Kidney glomerular epithelial cell (primary cell): ENCODE measurements around the gene HNMT.
A peak's percentile ranks its signal among the peaks of the same experiment; 100 is the strongest.
"Not testable (repeated sequence)": the region's sequence is repeated elsewhere in the genome, so short reads cannot be mapped to it uniquely, and the experiment has no call there.

Source experiments
- DNase-seq: peaks from one replicate; lab custom pipeline; 2025; lab: John Stamatoyannopoulos, UW

The HNMT gene

DNA sequence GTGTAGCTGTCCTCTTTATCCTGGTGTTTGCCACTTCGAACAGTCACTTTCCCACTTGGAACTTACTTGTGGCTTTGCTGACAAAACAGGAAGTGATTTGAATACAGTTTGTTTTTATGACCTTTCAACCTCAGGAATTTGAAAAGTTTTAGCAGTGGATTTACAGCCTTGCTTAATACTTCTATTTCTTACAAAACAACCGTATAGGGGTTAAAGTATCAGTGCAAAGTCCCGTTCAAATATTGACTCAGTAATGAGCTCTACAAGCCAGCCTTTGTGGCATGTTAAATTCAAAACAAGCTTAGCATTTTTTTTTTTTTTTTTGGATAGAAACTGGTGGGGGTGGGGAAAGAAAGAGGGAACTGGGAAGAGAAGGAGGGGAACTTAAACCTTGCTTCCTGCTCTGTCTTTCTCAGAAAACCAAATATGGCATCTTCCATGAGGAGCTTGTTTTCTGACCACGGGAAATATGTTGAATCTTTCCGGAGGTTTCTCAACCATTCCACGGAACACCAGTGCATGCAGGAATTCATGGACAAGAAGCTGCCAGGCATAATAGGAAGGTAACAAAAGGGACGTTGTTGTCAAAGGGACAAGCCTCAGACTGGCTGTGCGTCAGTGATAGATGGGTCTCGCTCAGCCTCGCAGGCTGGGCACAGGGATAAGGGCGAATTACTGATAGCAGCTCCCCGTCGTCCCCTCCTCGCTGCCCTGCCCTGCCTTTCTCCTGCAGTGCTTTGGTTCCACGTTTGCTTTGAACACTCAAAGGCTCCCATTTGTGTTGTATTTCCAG, at the start of gene HNMT:
Gene HNMT (plus strand): TSS at position 408 of the 793 bp plus-strand sequence. CDS start 19 bp downstream, at position 427.
- DNase-seq: no peak

DNA sequence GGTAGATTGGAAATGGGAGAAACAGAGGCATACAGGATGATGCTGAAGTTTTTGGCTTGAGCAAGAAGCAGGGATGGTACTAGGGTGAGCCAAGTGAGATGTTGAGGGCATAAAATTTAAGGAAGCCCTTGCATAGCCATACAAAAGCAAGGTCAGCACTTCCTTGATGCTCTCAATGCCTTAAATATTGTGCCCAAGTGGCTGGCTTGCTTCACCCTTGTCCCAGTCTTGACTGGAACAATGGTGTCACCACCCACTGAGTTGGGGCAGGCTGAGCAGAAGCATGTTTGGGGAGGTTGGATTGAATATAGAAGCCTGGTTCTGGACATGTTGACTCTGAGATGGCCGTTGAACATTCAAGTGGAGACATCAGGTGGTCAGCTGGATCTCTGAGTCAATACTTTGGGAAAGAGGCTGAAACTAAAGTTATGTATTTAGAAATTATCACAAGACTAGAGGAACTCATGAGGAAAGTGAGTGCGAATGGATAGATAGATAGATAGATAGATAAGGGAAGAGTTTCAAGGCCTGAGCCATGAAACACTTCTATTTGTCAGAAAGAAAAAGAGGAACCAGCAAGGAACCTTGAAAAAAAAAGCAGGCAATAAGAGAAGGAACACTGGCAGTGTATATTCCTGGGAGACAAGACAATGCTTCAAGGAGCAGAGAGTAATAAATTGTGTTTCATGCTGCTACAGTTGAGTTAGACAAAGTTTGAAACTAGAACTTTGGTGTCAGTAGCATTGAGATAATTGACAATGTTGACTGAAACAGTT, 43.0 kb upstream of the HNMT start:
- DNase-seq: no peak

DNA sequence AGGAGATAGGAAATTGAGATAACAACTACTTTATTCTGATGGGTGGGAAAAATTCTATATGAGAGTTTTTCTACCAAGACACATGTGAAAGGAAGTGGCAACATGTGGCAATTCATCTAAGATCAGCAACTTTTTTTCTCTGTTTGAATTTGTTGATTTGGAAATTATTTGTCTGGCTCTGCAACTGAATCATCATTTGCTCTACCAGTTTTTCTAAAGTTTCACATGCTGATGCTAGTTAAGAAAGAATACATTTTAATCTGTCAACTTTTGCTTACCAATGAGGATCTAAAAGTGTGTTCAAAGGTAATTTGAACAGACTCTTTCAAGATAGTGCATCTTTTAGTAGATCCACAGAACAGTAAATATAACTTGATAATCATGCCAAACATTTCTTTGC, 42.1 kb upstream of the HNMT start:
- not testable (repeated sequence) for DNase-seq

DNA sequence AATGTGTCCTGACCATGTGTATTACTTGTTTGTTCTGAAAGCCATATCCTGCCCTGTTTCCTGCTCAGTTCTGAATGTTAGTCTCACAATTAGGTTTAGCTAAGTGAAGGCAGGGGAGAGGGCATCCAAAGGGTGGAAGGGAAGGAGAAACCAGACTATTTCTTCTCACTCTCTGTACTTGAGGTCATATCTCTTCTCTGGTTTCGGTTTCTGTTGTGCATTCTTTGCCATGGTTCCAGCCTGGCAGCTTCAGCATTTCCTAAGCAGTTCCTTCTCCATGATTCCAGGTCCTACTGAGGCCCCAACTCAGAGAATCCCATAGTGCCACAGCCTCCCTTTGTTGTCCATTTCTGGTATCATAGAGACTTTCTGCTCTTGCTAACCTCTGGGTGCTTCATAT, 40.3 kb upstream of the HNMT start:
- no peak for DNase-seq

DNA sequence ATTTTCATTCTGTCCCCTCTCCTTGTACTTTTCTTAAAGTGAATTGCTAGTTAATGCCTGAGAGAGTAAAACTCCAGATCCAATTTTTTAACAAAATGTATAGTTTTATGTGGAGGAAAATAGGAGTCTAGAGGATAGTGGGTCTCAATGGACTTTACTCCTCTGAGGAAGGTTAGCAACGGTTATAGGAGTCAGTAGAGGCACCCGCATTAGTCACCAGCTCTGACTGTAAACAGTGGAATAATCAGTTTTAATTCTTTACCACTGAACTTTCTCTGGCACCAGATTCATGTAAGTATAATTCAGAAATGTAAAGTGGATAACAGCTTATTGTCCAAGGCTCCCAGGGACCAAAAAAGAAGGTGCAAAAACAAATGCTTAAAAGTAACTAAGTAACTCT, 38.7 kb upstream of the HNMT start:
- DNase-seq: no peak

DNA sequence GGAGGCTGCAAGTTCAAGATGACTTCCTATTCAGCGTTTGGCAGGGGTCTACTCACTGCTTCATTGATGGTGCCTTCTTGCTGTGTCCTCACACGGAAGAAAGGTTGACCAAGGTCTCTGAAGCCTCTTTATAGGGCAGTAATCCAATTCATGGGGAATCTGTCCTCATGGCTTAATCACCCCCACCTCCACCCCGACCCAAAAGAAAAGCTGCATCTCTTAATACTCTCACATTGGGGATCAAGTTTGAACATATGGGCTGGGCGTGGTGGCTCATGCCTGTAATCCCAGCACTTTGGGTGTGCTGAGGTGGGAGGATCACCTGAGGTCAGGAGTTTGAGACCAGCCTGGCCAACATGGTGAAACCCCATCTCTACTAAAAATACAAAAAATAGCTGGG, 36.4 kb upstream of the HNMT start:
- no peak for DNase-seq

DNA sequence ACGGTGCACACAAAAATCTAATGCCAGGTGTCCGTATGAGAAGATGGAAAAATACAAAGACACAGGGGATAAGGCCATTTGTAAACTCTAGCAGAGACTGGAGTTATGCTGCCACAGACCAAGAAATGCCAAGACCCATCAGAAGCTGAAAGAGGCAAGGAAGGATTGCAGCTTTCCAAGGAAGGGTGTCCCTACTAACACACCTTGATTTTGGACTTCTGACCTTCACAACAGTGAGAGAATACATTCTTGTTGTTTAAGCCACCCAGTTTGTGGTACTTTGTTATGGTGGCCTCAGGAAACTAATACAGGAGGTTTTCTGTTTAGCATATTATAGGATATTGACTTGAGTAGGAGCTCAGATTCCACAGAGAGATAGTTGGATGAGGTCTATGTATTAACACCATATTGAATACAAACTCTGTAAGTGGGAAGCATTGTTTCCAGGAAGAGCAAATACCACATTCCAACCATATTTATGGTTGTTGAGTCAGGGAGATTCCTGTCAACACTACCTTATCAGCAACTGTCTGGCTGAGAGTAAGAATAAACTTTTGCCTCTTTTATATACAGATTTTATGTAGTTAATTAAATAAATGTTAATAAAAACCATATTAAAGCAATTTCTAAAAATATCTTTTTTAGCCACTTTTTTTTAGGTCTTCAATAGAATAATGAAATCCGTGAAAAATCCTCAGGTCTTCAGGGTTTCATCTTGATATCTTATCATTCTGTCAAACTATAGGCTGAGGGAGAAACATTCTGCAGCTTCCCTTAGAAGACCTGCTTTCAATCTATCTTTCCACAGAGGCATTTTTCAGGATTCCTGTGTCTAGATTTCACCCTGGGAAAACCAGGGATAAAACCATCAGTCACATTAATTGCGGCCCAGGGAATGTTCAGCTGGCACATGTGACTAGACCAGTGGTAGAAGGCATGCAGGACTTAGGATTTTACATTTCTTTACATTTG, 35.4 kb upstream of the HNMT start:
- DNase-seq: peak; percentile 85

DNA sequence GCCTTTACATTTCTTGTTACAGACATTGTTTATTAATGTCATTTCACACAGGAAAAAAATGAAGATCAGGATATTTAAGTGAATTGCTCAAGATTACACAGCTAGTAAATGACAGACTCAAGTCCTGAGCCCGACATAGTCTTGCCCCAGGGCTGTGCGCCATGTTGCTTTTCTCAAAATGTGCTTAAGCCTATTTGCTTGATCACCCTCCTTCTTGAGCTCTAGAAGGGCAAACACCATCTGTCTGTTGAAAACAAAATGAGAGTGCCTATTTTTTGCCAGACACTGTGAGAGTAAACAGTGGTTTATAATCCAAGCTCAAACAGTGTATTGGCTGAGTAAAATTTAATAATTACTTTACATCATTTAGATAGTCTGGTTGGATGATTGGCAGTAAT, 34.8 kb upstream of the HNMT start:
- no peak for DNase-seq

DNA sequence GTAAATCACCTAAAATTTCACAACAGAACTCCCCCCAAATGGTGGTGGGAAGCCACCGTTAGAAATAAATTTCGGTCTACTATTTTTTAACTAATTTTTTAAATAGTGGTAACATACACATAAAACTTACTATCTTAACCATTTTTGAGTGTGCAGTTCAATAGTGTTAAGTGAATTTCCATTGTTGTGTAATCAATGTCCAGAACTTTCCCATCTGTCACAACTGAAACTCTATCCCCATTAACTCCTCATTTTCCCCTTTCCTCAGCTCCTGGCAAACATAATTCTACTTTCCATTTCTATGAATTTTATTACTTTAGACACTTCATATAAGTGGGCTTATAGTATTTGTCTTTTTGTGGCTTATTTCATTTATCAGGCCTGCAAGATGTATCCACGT, 34.1 kb upstream of the HNMT start:
- DNase-seq: no peak

DNA sequence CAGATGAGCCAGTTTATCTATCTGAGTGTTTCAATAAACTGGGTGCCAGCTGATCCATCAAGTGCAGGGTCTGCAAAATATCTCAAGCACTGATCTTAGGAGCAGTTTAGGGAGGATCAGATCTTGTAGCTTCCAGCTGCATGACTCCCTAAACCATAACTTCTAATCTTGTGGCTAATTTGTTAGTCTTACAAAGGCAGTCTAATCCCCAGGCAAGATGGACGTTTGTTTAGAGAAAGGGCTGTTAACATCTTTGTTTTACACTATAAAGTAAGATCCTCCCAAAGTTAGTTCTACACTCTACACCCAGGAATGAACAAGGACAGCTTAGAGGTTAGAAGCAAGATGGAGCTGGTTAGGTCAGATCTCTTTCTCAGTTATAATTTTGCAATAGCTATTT, 28.7 kb upstream of the HNMT start:
- no peak for DNase-seq

DNA sequence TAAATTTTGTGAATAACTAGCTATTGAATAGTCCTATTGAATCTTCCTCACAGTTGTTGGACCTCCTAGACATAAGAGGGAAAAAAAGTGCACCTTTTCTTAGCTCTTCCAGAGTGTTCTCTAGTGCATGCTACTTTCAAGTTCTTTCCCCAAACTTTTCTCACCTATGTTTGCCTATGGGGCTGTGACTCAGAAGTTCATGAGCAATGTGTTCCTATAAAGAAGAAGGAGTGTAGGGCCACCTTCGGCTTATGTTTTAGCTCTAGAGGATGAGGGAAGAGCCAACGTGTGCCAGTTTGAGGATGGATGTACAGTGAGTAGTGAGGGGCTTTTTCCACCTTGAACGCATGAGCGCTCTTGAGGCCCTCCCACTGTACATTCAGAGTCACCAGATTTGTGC, 27.0 kb upstream of the HNMT start:
- no peak for DNase-seq

DNA sequence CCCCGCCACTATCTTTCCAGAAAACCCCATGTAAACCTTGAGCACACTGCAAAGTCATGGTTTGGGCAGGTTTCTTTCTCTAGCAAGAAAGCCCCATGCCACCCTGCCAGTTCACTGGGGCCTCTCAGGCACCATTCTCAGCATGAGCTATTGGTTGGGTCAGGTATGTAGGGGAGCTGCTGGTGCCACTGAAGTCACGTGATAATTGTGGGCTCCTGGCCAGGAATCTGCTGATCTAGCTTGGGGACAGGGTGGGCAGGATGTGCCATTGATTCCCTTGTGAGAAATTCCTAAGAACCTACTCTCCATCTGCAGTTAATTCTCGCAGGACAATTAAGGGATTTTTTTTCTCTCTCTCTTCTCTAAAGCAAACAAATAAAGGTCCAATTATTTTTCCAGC, 26.5 kb upstream of the HNMT start:
- DNase-seq: no peak

DNA sequence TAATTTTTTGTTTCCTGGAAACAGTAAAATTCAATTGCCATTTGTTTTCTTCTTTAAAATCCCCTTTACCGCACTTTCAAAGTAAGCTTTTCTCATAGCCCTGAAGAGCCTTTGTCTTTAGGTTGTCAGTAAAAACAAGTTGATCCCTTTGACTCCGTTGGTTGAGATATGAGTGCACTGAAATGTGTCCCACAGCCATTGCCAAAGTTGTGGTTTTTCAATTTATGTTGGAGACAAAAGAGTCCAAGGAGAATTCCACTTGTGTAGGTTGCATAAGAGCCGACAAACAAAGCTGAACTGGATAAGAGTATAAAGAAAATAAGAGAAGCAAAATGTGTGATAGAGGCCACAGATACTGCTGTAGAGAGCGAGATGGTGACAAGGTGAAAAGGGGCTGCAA, 26.1 kb upstream of the HNMT start:
- no peak for DNase-seq

DNA sequence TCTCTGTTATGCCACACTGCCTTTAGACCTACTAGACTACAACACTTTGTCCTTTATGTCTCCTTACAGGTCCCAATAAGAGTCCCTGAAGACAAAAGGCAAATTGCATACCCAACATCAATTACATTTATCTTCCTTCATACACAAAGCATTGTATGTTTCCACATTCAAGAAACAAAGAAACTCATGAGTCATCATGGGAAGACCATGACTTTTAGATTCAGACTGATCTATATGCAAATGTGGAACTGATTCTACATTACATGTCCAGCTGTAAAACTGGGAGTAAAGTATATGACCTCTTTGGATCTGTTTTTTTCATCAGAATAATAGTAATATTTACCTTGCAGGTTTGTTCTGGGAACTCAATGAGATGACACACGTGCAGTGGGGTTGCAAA, 25.2 kb upstream of the HNMT start:
- DNase-seq: no peak

DNA sequence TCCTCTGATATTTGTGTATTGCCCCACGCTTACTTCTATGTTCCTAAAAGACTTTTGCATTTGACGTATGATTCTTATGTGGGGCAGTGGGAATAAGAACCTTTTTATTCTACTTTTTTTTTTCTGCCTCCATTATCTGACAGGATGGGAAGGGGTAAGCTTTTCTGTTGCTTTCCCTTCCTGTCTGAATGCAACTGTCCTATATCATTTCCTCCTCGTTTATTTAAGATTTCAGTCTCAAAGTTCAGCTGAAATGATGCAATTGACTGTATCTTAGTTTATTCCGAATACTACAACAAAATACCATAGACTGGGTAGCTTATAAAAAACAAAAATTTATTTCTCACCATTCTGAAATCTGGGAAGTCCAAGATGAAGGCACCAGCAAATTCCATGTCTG, 24.1 kb upstream of the HNMT start:
- DNase-seq: no peak

DNA sequence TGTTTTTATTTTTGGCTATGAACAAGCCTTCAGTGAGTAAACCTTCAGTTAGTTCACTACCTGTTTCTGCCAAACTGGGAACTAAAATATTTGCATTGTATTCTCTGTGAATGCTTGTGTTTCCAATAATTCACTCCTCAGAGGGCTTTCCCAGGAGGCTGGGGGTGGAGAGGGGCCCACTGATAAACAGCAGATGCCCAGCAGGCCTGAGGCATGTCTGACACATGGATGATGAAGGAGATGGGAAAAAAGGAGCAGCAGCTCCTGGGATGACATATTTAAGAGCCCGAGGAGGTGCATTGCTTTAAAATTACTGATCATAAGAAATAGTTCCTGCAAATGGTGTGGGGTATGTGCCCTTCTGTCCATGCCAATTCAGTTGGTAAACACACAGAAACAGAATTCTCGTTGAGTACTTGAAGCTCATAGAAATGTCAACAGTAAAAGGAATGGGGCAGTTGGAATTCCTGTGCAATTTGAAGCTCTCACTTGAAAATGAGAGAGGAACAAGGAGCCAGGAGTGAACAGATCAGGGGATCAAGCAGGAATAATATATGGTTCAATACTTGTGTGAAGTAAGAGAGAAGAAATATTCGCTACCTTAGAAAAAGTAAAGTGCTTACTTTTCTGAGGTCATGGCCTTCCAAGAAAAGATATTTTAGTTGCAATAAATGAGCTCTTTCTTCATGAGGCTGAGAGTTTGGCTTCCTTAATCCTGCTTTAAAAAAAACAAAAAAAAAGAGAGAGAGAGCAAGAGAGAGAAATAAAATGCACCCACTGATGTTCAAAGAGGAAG, 22.0 kb upstream of the HNMT start:
- no peak for DNase-seq

DNA sequence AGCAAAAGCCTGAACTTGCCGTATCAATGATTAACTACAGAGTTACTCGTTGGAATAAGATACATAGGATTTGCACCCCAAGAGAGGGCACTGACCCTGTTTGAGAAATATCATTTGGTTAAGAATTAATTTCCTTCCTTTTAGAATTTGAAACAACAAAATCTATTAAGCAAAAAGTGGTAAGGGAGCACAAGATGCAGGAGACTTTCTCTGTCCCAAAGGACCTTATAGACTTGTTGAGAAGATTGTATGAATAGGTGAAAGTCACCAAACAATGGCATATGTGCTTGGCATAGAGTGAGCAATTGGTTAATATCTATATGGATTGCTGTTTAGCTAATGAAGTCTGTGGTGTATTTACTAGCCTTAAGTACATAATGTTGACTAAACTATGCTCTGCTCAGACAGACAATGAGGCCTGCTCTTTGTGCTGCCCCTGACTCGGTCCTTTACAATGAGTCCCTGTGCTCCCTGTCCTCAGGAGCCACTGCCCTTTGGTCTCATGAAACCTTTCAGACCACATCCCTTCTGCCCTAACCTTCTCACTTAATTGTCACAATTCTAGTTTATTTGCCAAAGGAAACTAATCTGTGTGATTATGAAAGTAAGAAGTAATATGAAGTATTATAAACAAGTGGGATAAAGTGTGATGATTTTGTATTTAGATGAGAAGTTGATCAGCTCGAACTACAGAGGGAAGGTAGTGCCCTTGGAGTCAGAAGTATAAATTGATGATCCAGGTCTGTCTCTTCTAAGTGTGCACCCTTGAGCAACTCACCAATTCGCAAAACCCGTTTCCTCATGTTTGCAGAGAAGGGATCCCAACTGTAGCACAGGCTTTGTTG, 21.2 kb upstream of the HNMT start:
- DNase-seq: no peak

DNA sequence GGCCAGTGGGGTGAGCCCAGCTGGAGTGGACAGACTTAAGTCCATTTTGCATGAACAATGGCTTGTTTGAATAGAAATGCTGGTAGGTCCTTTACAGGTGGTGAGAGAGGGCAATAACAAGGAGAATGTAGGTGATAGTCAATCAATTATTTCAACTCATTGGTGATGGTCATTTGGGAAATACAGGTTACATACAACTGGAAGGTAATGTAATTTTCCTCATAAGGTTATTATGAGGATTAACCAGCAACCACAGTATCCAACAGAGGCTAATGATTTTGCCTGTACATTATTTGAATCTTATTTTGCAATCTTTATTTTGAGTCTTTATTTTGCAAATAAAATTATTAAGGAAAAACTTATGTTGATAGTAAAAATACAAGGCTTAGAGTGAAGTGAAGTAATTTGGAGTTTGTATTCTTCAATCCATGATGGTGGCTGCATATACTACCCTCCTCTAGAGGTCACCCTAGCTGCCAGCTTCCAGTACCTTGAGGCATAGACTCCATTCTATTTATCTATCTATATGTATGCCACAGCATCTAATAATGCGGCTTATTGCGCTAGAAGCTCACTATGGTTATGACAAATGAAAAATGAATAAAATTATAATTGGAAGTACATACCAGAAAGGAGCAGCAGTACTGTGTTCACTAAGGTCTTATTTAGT, 20.5 kb upstream of the HNMT start:
- no peak for DNase-seq

DNA sequence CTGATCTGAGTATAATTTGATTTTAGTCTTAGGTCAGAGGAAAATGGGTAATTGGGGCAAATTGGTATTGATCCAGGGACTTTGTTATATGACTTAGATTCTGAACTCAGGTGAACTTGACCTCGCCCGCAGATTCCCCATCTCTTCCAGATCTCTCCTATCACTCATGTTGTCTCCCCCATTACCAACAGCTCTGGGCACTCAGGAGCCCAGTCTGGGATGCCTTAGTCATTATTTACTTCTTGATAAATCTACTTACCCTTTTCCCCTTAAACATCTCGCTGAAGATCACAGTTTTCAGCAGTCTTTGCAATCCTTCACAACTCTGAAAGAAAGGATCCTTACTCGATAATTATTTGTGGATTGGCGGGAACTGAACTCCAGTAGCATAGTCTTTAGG, 19.6 kb upstream of the HNMT start:
- no peak for DNase-seq

DNA sequence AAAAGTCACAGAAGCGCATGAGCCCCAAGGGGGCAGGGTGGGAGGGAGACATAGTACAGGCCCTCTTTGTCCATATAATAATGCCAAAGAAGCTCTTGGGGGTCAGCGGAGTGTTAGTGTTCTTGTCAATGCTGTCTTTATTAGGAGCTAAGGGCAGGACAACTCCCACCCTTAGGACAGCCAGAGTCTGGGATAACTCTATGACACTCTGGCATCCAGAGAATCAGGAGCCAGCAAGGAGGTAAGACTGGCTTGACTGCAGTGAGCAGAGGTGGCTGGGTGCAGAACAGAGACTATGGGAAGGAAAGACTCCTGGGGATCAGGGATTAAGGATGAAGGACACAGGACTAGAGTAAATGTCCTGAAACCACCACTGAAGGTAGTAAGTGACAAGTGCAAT, 19.0 kb upstream of the HNMT start:
- DNase-seq: no peak
